Activated CD4-positive, alpha-beta memory T cell treated with anti-CD3 and anti-CD28 coated beads for 36 hours (primary cell): ENCODE measurements around the gene UBTD1. TPM values are rescaled to one million over a fixed set of nuclear protein-coding genes. Genes with fewer than 3 reads are reported as not detected.

Source experiments
- CTCF ChIA-PET: fragments of 350-600 bp; sonication (Branson Sonifier 250); formaldehyde crosslinking; loops from one replicate; lab custom pipeline; 2021; ENCODE audit warnings: antibody characterized with exemption, inconsistent platforms; lab: Charles Lee
- POLR2A ChIA-PET: fragments of 350-600 bp; sonication (Branson Sonifier 250); formaldehyde crosslinking; loops from one replicate; lab custom pipeline; 2021; ENCODE audit warnings: antibody characterized with exemption; lab: Charles Lee
- DNase-seq: peaks from one replicate; pipeline ENCODE4 v3.0.0-alpha.2; 2020
- H3K27ac Mint-ChIP-seq: one replicate; pipeline ENCODE4 v1.8.0; 2021; ENCODE audit warnings: mixed read lengths
- H3K27me3 Mint-ChIP-seq: one replicate; pipeline ENCODE4 v1.8.0; 2021; ENCODE audit warnings: mixed read lengths
- H3K36me3 Mint-ChIP-seq: one replicate; pipeline ENCODE4 v1.8.0; 2021; ENCODE audit warnings: mixed read lengths
- H3K4me1 Mint-ChIP-seq: one replicate; pipeline ENCODE4 v1.8.0; 2021; ENCODE audit warnings: low read depth, mixed read lengths
- H3K4me3 Mint-ChIP-seq: one replicate; pipeline ENCODE4 v1.8.0; 2021; ENCODE audit warnings: mild to moderate bottlenecking, mixed read lengths
- H3K9me3 Mint-ChIP-seq: one replicate; pipeline ENCODE4 v1.8.0; 2021; ENCODE audit warnings: mixed read lengths
- intact Hi-C: fragments of 100-400 bp; cut with micrococcal nuclease; formaldehyde crosslinking; loops from one replicate; pipeline ENCODE4 v1.15.1; 2023
- total RNA-seq, 2 experiments: library from RNA; stranded (reverse); gene quantifications; one replicate each; pipeline ENCODE4 v1.2.3, GENCODE V29; 2021

UBTD1 gene
- total RNA-seq, 2 experiments from 2014 or later: 1.6 to 2.6 TPM

GRCh38 chr10:97611473-97611872 lies 112.7 kb downstream of the UBTD1 start:
- no peak for DNase-seq
- POLR2A ChIA-PET: no interaction called here
- CTCF ChIA-PET: interaction anchor here (2.9 kb wide), 1 partner anchor 39 kb away, joined by 16 read pairs; the partner anchor contains the start of gene ANKRD2
- no peak overlapping the region for H3K27ac Mint-ChIP-seq
- intact Hi-C loops: loop anchor here (5.0 kb wide), 1 partner anchor 204 kb away; no protein-coding TSS in a partner anchor
- no peak overlapping the region for H3K4me3 Mint-ChIP-seq
- no peaks in the 10 kb centered on the region for H3K4me1 Mint-ChIP-seq
- H3K9me3 Mint-ChIP-seq: no peaks in the 10 kb centered on the region
- peaks cover 3% of the 10 kb centered on the region for H3K36me3 Mint-ChIP-seq
- no peaks in the 10 kb centered on the region for H3K27me3 Mint-ChIP-seq

GRCh38 chr10:97612386-97612785 lies 113.7 kb downstream of the UBTD1 start:
- ChIA-PET CTCF (interaction anchor here (0.7 to 2.9 kb wide), 3 partner anchors 14 to 47 kb away, joined by 3 to 16 read pairs (median 3); partner anchors contain the start of gene ANKRD2), POLR2A (no interaction called here)
- Mint-ChIP-seq H3K4me3 (no peak overlapping the region), H3K27ac (no peak overlapping the region), H3K27me3 (no peaks in the 10 kb centered on the region), H3K36me3 (peaks cover 3% of the 10 kb centered on the region), H3K9me3 (no peaks in the 10 kb centered on the region), H3K4me1 (no peaks in the 10 kb centered on the region)
- DNase-seq: no peak
- intact Hi-C loops: loop anchor here (2.0 to 5.0 kb wide), 2 partner anchors 40 to 205 kb away; partner anchors contain the start of gene ANKRD2

- H3K4me3 Mint-ChIP-seq: no peak overlapping the region
- POLR2A ChIA-PET: interaction anchor here (0.6 kb wide), 1 partner anchor 279 kb away, joined by 4 read pairs; no protein-coding TSS in a partner anchor
These were observed 119.6 kb downstream of the UBTD1 start for GRCh38 chr10:97618285-97618684.

GRCh38 chr10:97618733-97619132 lies 120.0 kb downstream of the UBTD1 start:
- CTCF ChIA-PET: no interaction called here
- H3K4me3 Mint-ChIP-seq: no peak overlapping the region
- H3K36me3 Mint-ChIP-seq: peaks cover 3% of the 10 kb centered on the region
- DNase-seq: no peak
- POLR2A ChIA-PET: interaction anchor here (0.6 kb wide), 1 partner anchor 279 kb away, joined by 4 read pairs; no protein-coding TSS in a partner anchor
- intact Hi-C loops: no loop called here
- no peaks in the 10 kb centered on the region for H3K4me1 Mint-ChIP-seq
- H3K27me3 Mint-ChIP-seq: no peaks in the 10 kb centered on the region
- H3K27ac Mint-ChIP-seq: no peak overlapping the region
- H3K9me3 Mint-ChIP-seq: no peaks in the 10 kb centered on the region

More at GRCh38 chr10:97618285-97618684, 119.6 kb downstream of the UBTD1 start:
- no peaks in the 10 kb centered on the region for H3K9me3 Mint-ChIP-seq
- intact Hi-C loops: no loop called here
- peaks cover 3% of the 10 kb centered on the region for H3K36me3 Mint-ChIP-seq
- H3K4me1 Mint-ChIP-seq: no peaks in the 10 kb centered on the region
- CTCF ChIA-PET: no interaction called here
- H3K27ac Mint-ChIP-seq: no peak overlapping the region
- DNase-seq: no peak
- H3K27me3 Mint-ChIP-seq: no peaks in the 10 kb centered on the region

Other genes starting within 250 kb of the UBTD1 start
- 10 to 100 TPM; 53.2 to 54.2 TPM for gene ARHGAP19, start 206.3 kb upstream of the UBTD1 start, total RNA-seq
- gene FRAT1, start 179.7 kb upstream of the UBTD1 start, total RNA-seq: 1 to 10 TPM; 2.1 TPM
- gene FRAT2, start 164.2 kb upstream of the UBTD1 start, total RNA-seq: 1 to 10 TPM; 5.1 to 5.3 TPM
- 10 to 100 TPM; 40.4 to 41.8 TPM for gene RRP12, start 97.6 kb upstream of the UBTD1 start, total RNA-seq
- 1,000 to 10,000 TPM; 1,430 to 1,457 TPM for gene PGAM1, start 72.7 kb upstream of the UBTD1 start, total RNA-seq
- gene EXOSC1, start 52.9 kb upstream of the UBTD1 start, total RNA-seq: 10 to 100 TPM; 69.0 to 75.1 TPM
- gene ZDHHC16, start 52.7 kb upstream of the UBTD1 start, total RNA-seq: 10 to 100 TPM; 42.5 to 43.6 TPM
- gene MMS19, start 502 bp upstream of the UBTD1 start, total RNA-seq: 10 to 100 TPM; 84.7 to 86.8 TPM
- not detected for gene ANKRD2, start 73.9 kb downstream of the UBTD1 start, total RNA-seq
- not detected for gene HOGA1, start 85.5 kb downstream of the UBTD1 start, total RNA-seq
- gene C10orf62, start 90.8 kb downstream of the UBTD1 start, total RNA-seq: not detected
- gene MORN4, start 134.6 kb downstream of the UBTD1 start, total RNA-seq: 1 to 10 TPM; 5.3 to 6.5 TPM
- 10 to 100 TPM; 13.1 to 13.2 TPM for gene PI4K2A, start 141.7 kb downstream of the UBTD1 start, total RNA-seq
- 1 to 10 TPM; 1.7 to 2.1 TPM for gene AVPI1, start 188.3 kb downstream of the UBTD1 start, total RNA-seq
- 1 to 10 TPM; 2.9 to 4.0 TPM for gene MARVELD1, start 214.8 kb downstream of the UBTD1 start, total RNA-seq
- gene ZFYVE27, start 238.2 kb downstream of the UBTD1 start, total RNA-seq: 10 to 100 TPM; 20.9 to 22.8 TPM